D721Med (cell line): ENCODE results near the gene TTL.
"Not testable (repeated sequence)": the region's sequence is repeated elsewhere in the genome, so short reads cannot be mapped to it uniquely, and the experiment has no call there.

Experiments used
- DNase-seq: peaks from one replicate; pipeline ENCODE4 v3.0.0; 2011; ENCODE audit warnings: low spot score; ENCODE audit not compliant: insufficient read length
- FAIRE-seq: peaks from 2 replicates; lab custom pipeline; 2011; peaks lifted over from hg19 to GRCh38; lab: Jason Lieb, UNC
- CTCF ChIP-seq: IDR thresholded peaks from 2 replicates; pipeline ENCODE4 v1.5.1; 2012; ENCODE audit warnings: mild to moderate bottlenecking, control low read depth; ENCODE audit not compliant: insufficient read depth; ENCODE audit errors: missing control alignments

The TTL gene

GRCh38 chr2:112481528-112482233 lies at the start of gene TTL:
Gene TTL (plus strand): TSS chr2:112482156. CDS start chr2:112482345, 189 bp downstream.
- FAIRE-seq (no peak), DNase-seq (peak; percentile 47)
- TF ChIP-seq CTCF = no peak

- FAIRE-seq, DNase-seq: not testable (repeated sequence)
Measured at GRCh38 chr2:112432390-112432734, 49.6 kb upstream of the TTL start.

GRCh38 chr2:112432735-112433479 lies 49.0 kb upstream of the TTL start:
- FAIRE-seq, DNase-seq: not testable (repeated sequence)

- peak; percentile 49 for TF ChIP-seq CTCF
- FAIRE-seq, DNase-seq: not testable (repeated sequence)
Measured at GRCh38 chr2:112433480-112433879, 48.5 kb upstream of the TTL start, which contains the start of gene RGPD8. Gene RGPD8 (minus strand): TSS chr2:112433645. CDS start chr2:112433453, 192 bp downstream.

GRCh38 chr2:112433932-112434730 lies 47.8 kb upstream of the TTL start:
- FAIRE-seq (no peak), DNase-seq (no peak)
- no peak for TF ChIP-seq CTCF

GRCh38 chr2:112434890-112435715 lies 46.9 kb upstream of the TTL start:
- DNase-seq, FAIRE-seq: not testable (repeated sequence)

- not testable (repeated sequence) for DNase-seq, FAIRE-seq
Measured at GRCh38 chr2:112435716-112436431, 46.1 kb upstream of the TTL start.

GRCh38 chr2:112436993-112437392 lies 45.0 kb upstream of the TTL start:
- DNase-seq, FAIRE-seq: not testable (repeated sequence)

GRCh38 chr2:112437405-112437831 lies 44.5 kb upstream of the TTL start:
- DNase-seq, FAIRE-seq: not testable (repeated sequence)

GRCh38 chr2:112438603-112439261 lies 43.2 kb upstream of the TTL start:
- not testable (repeated sequence) for FAIRE-seq, DNase-seq

GRCh38 chr2:112444256-112444655 lies 37.7 kb upstream of the TTL start:
- DNase-seq, FAIRE-seq: not testable (repeated sequence)
